ENCODE measurements around the gene BCAP31.
A peak's percentile ranks its signal among the peaks of the same experiment; 100 is the strongest.

BCAP31 gene

DNA sequence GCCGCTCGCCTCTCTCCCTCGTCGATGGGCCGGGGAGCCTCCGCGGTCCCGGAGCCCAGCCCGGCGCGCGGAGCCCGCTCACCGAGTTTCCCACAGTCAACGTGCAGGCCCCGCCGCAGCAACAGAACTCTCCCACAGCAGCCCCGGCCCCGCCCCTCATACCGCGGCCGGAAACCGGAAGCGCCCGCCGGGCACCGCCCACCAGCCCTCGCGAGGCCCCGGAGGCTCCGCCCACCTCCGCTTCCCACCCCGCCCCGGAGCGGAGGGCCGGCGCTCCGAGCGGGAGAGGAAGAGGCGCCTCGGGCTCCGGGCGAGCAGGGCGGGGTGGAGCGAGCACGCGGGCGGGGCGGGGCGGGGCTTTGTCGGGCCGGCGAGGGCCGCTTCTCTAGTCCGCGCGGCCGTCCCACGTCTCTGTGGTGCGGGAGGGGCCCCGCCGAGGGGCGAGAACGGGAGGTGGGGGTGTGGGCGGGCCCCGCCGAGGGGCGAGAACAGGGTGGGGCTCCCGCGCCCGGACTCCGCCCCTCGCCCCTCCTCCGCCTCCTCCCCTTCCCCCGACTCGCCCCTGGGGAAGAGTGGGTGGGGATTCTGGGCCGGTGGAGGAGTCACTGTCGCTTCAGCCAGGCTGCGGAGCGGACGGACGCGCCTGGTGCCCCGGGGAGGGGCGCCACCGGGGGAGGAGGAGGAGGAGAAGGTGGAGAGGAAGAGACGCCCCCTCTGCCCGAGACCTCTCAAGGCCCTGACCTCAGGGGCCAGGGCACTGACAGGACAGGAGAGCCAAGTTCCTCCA is at the start of gene BCAP31, which contains the start of gene ABCD1:
Gene BCAP31, minus strand, starts transcription at position 136 of the 787 bp plus-strand sequence. CDS start 1,143 bp downstream, outside the sequence.
Gene ABCD1, plus strand, starts transcription at position 605 of the 787 bp plus-strand sequence. CDS start 411 bp downstream, outside the sequence.
- DNase-seq (ENCODE audit: low spot score) = peak; percentile 86

- DNase-seq (ENCODE audit: low spot score) = no peak
Observed at GRCh38 chrX:153773218-153773611, 49.0 kb upstream of the BCAP31 start.

- DNase-seq (ENCODE audit: low spot score) = no peak
Observed at GRCh38 chrX:153772316-153773217, 48.4 kb upstream of the BCAP31 start.

DNA sequence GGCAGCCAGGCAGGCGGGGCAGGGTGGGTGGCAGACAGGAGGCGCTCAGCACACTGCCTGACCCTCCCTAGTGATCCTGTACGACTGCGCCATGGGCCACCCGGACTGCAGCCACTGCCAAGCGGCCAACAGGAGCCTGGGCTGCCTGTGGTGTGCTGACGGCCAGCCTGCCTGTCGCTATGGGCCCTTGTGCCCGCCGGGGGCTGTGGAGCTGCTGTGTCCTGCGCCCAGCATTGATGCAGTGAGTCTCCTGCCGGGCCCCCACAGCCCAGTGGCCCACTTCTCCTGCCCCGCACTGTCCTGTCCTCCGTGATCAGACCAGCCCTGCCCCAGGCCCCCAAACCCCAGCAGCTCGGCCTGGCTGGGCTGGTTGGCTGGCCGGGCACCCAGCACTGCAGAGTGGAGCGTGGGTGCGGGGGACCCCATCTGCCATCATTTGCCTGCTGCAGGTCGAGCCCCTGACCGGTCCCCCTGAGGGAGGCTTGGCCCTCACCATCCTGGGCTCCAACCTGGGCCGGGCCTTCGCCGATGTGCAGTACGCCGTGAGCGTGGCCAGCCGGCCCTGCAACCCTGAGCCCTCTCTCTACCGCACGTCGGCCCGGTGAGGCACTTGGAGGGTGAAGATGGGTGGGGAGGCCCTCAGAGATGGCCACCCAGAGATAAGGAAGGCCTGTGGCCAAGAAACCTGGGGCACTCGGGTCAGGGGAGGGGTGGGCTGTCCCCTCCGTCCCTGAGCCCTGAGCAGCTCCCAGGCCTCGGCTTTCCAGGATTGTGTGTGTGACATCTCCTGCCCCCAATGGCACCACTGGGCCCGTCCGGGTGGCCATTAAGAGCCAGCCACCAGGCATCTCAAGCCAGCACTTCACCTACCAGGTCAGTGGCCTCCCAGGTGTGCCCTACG is 47.5 kb upstream of the BCAP31 start:
- DNase-seq (ENCODE audit: low spot score) = no peak

DNA sequence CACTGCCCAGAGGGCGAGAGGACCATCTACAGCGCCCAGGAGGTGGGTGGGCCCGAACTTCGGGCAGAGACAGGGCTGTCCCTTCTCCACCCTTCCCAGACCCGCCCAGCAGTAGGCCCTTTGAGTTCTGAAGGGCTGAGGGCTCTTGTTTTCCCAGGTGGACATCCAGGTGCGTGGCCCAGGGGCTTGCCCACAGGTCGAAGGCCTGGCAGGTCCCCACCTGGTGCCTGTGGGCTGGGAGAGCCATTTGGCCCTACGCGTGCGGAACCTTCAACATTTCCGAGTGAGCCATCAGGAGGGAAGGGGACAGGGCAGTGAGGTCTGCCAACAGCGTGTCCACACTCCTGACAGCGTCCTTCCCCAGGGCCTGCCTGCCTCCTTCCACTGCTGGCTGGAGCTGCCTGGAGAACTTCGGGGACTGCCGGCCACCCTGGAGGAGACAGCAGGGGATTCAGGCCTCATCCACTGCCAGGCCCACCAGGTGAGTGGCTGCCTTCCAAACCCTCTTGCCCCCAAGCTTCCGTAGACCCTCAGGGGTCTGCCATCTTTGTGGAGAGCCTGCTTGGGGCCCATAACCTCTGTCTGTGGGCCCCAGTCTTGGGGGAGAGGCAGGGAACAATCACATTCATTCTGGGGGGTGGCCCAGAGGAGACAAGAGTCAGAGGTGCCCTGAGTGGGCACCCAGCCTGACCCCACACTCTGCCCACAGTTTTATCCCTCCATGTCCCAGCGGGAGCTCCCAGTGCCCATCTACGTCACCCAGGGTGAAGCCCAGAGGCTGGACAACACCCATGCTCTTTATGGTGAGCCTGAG is 46.6 kb upstream of the BCAP31 start:
- no peak for DNase-seq (ENCODE audit: low spot score)

- no peak for DNase-seq (ENCODE audit: low spot score)
Observed at GRCh38 chrX:153769865-153770600, 45.8 kb upstream of the BCAP31 start.

- no peak for DNase-seq (ENCODE audit: low spot score)
Observed at GRCh38 chrX:153769158-153769864, 45.1 kb upstream of the BCAP31 start.

- no peak for DNase-seq (ENCODE audit: low spot score)
Observed at GRCh38 chrX:153768311-153769157, 44.3 kb upstream of the BCAP31 start.

GRCh38 chrX:153767674-153768055 is 43.5 kb upstream of the BCAP31 start:
- no peak for DNase-seq (ENCODE audit: low spot score)

- DNase-seq (ENCODE audit: low spot score) = no peak
Observed at GRCh38 chrX:153766871-153767673, 42.9 kb upstream of the BCAP31 start.

GRCh38 chrX:153766098-153766817 is 42.1 kb upstream of the BCAP31 start:
- DNase-seq (ENCODE audit: low spot score) = peak; percentile 80

GRCh38 chrX:153765138-153766079 is 41.2 kb upstream of the BCAP31 start:
- peak; percentile 45 for DNase-seq (ENCODE audit: low spot score)

DNA sequence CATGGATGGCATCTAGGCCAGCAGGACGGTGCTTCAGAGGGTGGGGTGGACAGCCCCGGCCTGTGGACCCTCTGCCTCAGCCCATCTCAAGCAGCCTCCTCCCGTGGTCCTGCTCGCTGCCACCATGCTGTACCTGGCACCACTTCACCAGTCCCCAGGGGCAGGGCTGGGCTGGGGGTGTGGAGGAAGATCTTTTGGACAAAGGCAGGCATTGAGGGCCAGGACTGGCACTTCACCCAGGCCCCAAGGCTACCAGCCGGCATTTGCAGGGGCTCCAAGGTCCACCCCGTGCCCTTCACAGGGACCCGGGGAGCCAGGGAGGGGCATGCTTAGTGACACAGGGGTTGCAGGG is 40.6 kb upstream of the BCAP31 start:
- no peak for DNase-seq (ENCODE audit: low spot score)

DNA sequence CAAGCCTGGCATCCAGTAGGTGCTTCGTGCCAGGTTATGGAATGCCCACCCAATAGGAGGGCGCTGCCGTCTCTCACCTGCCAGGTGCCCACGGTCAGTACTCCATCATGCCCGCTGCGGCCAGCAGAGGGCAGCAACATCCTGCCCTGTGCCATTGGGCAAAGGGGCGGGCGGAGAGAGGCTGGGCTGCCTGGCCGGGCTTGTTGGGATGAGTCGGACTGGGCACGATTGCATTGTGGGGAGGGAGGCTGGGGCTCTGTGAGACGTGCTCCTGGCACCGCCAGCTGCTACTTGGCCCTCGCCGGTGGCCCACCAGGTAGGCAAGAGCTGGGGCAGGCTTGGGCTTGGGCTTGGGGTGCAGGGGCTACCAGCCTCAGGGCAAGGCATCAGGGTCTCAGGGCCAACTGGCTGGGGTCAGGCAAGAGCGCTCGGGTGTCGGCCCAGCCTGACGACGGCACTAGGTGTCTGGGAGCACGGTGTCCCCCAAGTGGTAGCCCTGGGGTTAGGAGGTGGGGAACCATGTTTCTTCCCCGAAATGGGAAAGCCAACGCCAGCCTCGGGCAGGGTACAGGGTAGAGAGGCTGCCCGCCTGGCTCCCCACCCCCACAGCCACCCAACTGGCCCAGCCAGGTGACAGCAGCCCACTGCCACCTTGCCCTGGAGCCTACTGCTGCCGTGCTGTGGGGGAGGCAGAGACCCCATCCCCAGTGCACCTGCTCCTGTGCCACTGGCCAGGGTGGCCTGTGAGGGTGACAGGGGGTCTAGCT is 40.0 kb upstream of the BCAP31 start, which contains the start of gene PLXNB3:
Gene PLXNB3, plus strand, starts transcription at position 261 of the 767 bp plus-strand sequence. CDS start 1,287 bp downstream, outside the sequence.
- peak; percentile 79 for DNase-seq (ENCODE audit: low spot score)

DNA sequence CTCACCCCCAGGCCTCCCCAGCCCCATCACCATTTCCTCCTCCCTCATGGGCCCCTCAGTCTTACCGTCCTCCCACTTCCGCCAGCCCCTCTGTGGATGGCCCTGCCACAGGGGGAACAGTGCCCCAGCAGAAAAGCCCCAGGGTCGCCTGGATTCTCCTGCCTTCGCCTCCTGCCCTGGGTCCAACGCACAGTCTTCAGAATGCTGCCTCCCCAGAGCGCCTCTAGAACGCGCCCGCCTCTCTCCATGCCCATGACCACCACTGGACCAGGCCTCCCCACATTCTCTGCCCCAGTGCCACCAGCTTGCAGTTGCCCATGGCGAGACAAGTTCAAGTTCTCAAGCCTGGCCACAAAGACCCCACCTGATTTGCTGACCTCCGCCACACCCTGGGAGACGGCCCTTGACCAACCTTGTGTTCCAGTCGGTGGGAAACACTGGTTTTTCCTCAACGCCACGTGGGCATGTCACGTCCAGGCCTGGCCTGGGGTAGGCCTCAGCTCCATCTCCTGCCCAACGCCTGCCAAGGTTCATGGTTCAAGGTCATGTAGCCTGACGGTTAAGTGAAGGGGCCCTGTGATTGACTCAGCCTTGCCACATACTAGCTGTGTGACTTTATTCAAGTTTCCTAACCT is 39.2 kb upstream of the BCAP31 start:
- DNase-seq (ENCODE audit: low spot score) = no peak

Measured in RKO (cell line).